Thymus (tissue), 11 donors: Measurements from ENCODE around the gene PTRH1. TPM values are rescaled to one million over a fixed set of nuclear protein-coding genes. Genes with fewer than 3 reads are reported as not detected.

Experiments
- DNase-seq, 9 donors: peaks; one replicate each; pipeline ENCODE4 v3.0.0-alpha.2; 2013; ENCODE audit warnings: low spot score in 9 of 9, low read depth in 6 of 9, missing footprints in 1 of 9
- H3K27ac ChIP-seq, 2 donors: one replicate each; pipeline ENCODE4 v1.5.1; 2013; ENCODE audit warnings: control low read depth in 1 of 2, low read depth in 1 of 2, low read length in 1 of 2, mild to moderate bottlenecking in 1 of 2, moderate library complexity in 1 of 2
- H3K27me3 ChIP-seq, 2 donors: one replicate each; pipeline ENCODE4 v1.5.1; 2013; ENCODE audit warnings: low read length in 1 of 2; ENCODE audit not compliant: control insufficient read depth in 2 of 2, insufficient read depth in 1 of 2
- H3K36me3 ChIP-seq, 2 donors: one replicate each; pipeline ENCODE4 v1.5.1; 2013; ENCODE audit warnings: low read length in 1 of 2, mild to moderate bottlenecking in 1 of 2, moderate library complexity in 1 of 2; ENCODE audit not compliant: control insufficient read depth in 2 of 2, insufficient read depth in 2 of 2
- H3K4me1 ChIP-seq, 2 donors: one replicate each; pipeline ENCODE4 v1.5.1; 2013; ENCODE audit warnings: low read length in 2 of 2; ENCODE audit not compliant: control insufficient read depth in 2 of 2, insufficient read depth in 2 of 2
- H3K4me3 ChIP-seq, 2 donors: one replicate each; pipeline ENCODE4 v1.5.1; 2013; ENCODE audit warnings: low read length in 2 of 2, control low read depth in 1 of 2, mild to moderate bottlenecking in 1 of 2
- H3K9me3 ChIP-seq, 2 donors: one replicate each; pipeline ENCODE4 v1.5.1; 2013; ENCODE audit warnings: low read length in 1 of 2, mild to moderate bottlenecking in 1 of 2; ENCODE audit not compliant: control insufficient read depth in 2 of 2, insufficient read depth in 1 of 2
- WGBS: extraction: QIAGEN DNeasy Blood & Tissue Kit; methylation state at CpG from one replicate; pipeline ENCODE4 v1.1.7; 2013; 5-methylcytosine and 5-hydroxymethylcytosine counted together
- polyA plus RNA-seq: library from polyadenylated mRNA; stranded (reverse); fragments of 200-250 nt; gene quantifications from one replicate; pipeline ENCODE4 v1.2.3, GENCODE V29; 2013
- total RNA-seq: library from RNA; stranded (reverse); fragments of 120-200 nt; gene quantifications from one replicate; pipeline ENCODE4 v1.2.4, GENCODE V29; 2013
- donor health status: healthy.

PTRH1 gene
- total and polyA plus RNA-seq, 2 donors: 12.2 to 16.3 TPM

GRCh38 chr9:127684576-127684975, 30.9 kb downstream of the PTRH1 start:
- Histone ChIP-seq H3K36me3 (no peaks in the 10 kb centered on the region), H3K4me1 (no peaks in the 10 kb centered on the region), H3K27me3 (no peaks in the 10 kb centered on the region), H3K27ac (no peak overlapping the region), H3K4me3 (no peak overlapping the region), H3K9me3 (no peaks in the 10 kb centered on the region)
- 95% methylated on average over 4 of the region's 4 CpGs for WGBS
- DNase-seq: no peak

GRCh38 chr9:127683723-127684122, 31.7 kb downstream of the PTRH1 start:
- Histone ChIP-seq H3K27ac (no peak overlapping the region), H3K4me1 (no peaks in the 10 kb centered on the region), H3K36me3 (peaks cover 0 to 2% of the 10 kb centered on the region in 2 donors), H3K9me3 (no peaks in the 10 kb centered on the region), H3K4me3 (no peak overlapping the region), H3K27me3 (no peaks in the 10 kb centered on the region)
- 96% methylated on average over 5 of the region's 5 CpGs for WGBS
- DNase-seq: no peak

GRCh38 chr9:127682351-127683136, 32.9 kb downstream of the PTRH1 start:
- H3K9me3 ChIP-seq: no peaks in the 10 kb centered on the region
- H3K27me3 ChIP-seq: no peaks in the 10 kb centered on the region
- H3K27ac ChIP-seq: no peak overlapping the region
- no peaks in the 10 kb centered on the region for H3K4me1 ChIP-seq
- H3K36me3 ChIP-seq: peaks cover 0 to 2% of the 10 kb centered on the region in 2 donors
- no peak for DNase-seq
- no peak overlapping the region for H3K4me3 ChIP-seq
- 97% methylated on average over 23 of the region's 23 CpGs for WGBS

GRCh38 chr9:127680846-127681245, 34.6 kb downstream of the PTRH1 start:
- H3K4me1 ChIP-seq: no peaks in the 10 kb centered on the region
- no peaks in the 10 kb centered on the region for H3K9me3 ChIP-seq
- no peak for DNase-seq
- H3K4me3 ChIP-seq: no peak overlapping the region
- H3K36me3 ChIP-seq: peaks cover 0 to 2% of the 10 kb centered on the region in 2 donors
- 86% methylated on average over 9 of the region's 9 CpGs for WGBS
- no peak overlapping the region for H3K27ac ChIP-seq
- no peaks in the 10 kb centered on the region for H3K27me3 ChIP-seq

- H3K27ac ChIP-seq: no peak overlapping the region
- peaks cover 0 to 2% of the 10 kb centered on the region in 2 donors for H3K36me3 ChIP-seq
- DNase-seq: no peak
- H3K27me3 ChIP-seq: no peaks in the 10 kb centered on the region
- no peak overlapping the region for H3K4me3 ChIP-seq
- H3K9me3 ChIP-seq: no peaks in the 10 kb centered on the region
- WGBS: 96% methylated on average over 11 of the region's 11 CpGs
- no peaks in the 10 kb centered on the region for H3K4me1 ChIP-seq
Observed at GRCh38 chr9:127680226-127680625, 35.2 kb downstream of the PTRH1 start.

GRCh38 chr9:127679506-127679905, 36.0 kb downstream of the PTRH1 start:
- Histone ChIP-seq H3K27ac (no peak overlapping the region), H3K36me3 (peaks cover 0 to 2% of the 10 kb centered on the region in 2 donors), H3K4me1 (no peaks in the 10 kb centered on the region), H3K27me3 (no peaks in the 10 kb centered on the region), H3K9me3 (no peaks in the 10 kb centered on the region), H3K4me3 (no peak overlapping the region)
- WGBS: 96% methylated on average over 2 of the region's 2 CpGs
- DNase-seq: no peak

- Histone ChIP-seq H3K27me3 (no peaks in the 10 kb centered on the region), H3K9me3 (no peaks in the 10 kb centered on the region), H3K4me3 (no peak overlapping the region), H3K36me3 (peaks cover 0 to 5% of the 10 kb centered on the region in 2 donors), H3K4me1 (no peaks in the 10 kb centered on the region), H3K27ac (no peak overlapping the region)
- whole genome bisulfite sequencing: 94% methylated on average over 12 of the region's 12 CpGs
- no peak for DNase-seq
Observed at GRCh38 chr9:127676638-127677037, 38.8 kb downstream of the PTRH1 start.

- H3K27me3 ChIP-seq: no peaks in the 10 kb centered on the region
- no peak for DNase-seq
- no peaks in the 10 kb centered on the region for H3K9me3 ChIP-seq
- H3K27ac ChIP-seq: no peak overlapping the region
- H3K4me1 ChIP-seq: no peaks in the 10 kb centered on the region
- whole genome bisulfite sequencing: 95% methylated on average over 7 of the region's 7 CpGs
- H3K4me3 ChIP-seq: no peak overlapping the region
- H3K36me3 ChIP-seq: peaks cover 0 to 3% of the 10 kb centered on the region in 2 donors
Observed at GRCh38 chr9:127673234-127673633, 42.2 kb downstream of the PTRH1 start.

- no peaks in the 10 kb centered on the region for H3K27me3 ChIP-seq
- H3K4me3 ChIP-seq: no peak overlapping the region
- peaks cover 0 to 1% of the 10 kb centered on the region in 2 donors for H3K36me3 ChIP-seq
- H3K4me1 ChIP-seq: no peaks in the 10 kb centered on the region
- H3K27ac ChIP-seq: no peak overlapping the region
- 96% methylated on average over 18 of the region's 18 CpGs for WGBS
- DNase-seq: no peak
- no peaks in the 10 kb centered on the region for H3K9me3 ChIP-seq
Observed at GRCh38 chr9:127667906-127668305, 47.6 kb downstream of the PTRH1 start.
